Natural killer cell (primary cell): ENCODE measurements around the gene LYPD6B. TPM values are rescaled to one million over a fixed set of nuclear protein-coding genes. Genes with fewer than 3 reads are reported as not detected.

Experiments used
- ATAC-seq, 3 donors: fragments of 150-1000 bp in 2 of 3; fragments of 200-7000 bp in 1 of 3; cut with Tn5 transposase; 1 replicate in 1 of 3; 2 replicates in 2 of 3; pipeline ENCODE4 v1.10.0; 2021; ENCODE audit warnings: mild to moderate bottlenecking in 2 of 3, moderate library complexity in 2 of 3
- DNase-seq, 2 donors: peaks; one replicate each; pipeline versions ENCODE4 v3.0.0 to v3.0.0-alpha.2; 2013 to 2021; ENCODE audit warnings: mixed read lengths in 1 of 2
- H3K27ac ChIP-seq: one replicate; pipeline ENCODE4 v1.5.1; 2013; ENCODE audit warnings: mild to moderate bottlenecking, low read length
- H3K27me3 ChIP-seq: one replicate; pipeline ENCODE4 v1.6.1; 2013; ENCODE audit warnings: low read length; ENCODE audit not compliant: control insufficient read depth, insufficient read depth
- H3K36me3 ChIP-seq: one replicate; pipeline ENCODE4 v1.6.1; 2013; ENCODE audit warnings: low read length; ENCODE audit not compliant: control insufficient read depth, insufficient read depth
- H3K4me1 ChIP-seq: one replicate; pipeline ENCODE4 v1.6.1; 2013; ENCODE audit warnings: low read length; ENCODE audit not compliant: control insufficient read depth, insufficient read depth
- H3K4me3 ChIP-seq: one replicate; pipeline ENCODE4 v1.5.1; 2013; ENCODE audit warnings: low read length
- H3K9me3 ChIP-seq: one replicate; pipeline ENCODE4 v1.6.1; 2013; ENCODE audit warnings: low read length; ENCODE audit not compliant: control insufficient read depth, insufficient read depth
- H3K27ac Mint-ChIP-seq, 2 donors: one replicate each; pipeline ENCODE4 v1.8.0; 2022; ENCODE audit warnings: mild to moderate bottlenecking in 2 of 2, mixed read lengths in 2 of 2, moderate library complexity in 1 of 2
- H3K27me3 Mint-ChIP-seq, 2 donors: one replicate each; pipeline ENCODE4 v1.8.0; 2022; ENCODE audit warnings: low read depth in 2 of 2, mixed read lengths in 2 of 2
- H3K36me3 Mint-ChIP-seq: one replicate; pipeline ENCODE4 v1.8.0; 2022; ENCODE audit warnings: mixed read lengths
- H3K4me1 Mint-ChIP-seq, 2 donors: one replicate each; pipeline ENCODE4 v1.8.0; 2022; ENCODE audit warnings: mixed read lengths in 2 of 2
- H3K4me3 Mint-ChIP-seq: one replicate; pipeline ENCODE4 v1.8.0; 2022; ENCODE audit warnings: mild to moderate bottlenecking, moderate library complexity, mixed read lengths
- H3K9me3 Mint-ChIP-seq, 2 donors: one replicate each; pipeline ENCODE4 v1.8.0; 2022; ENCODE audit warnings: mixed read lengths in 2 of 2
- WGBS: methylation state at CpG from one replicate; pipeline ENCODE4 v1.1.7; 2013; ENCODE audit warnings: missing lambda C conversion rate; ENCODE audit not compliant: insufficient coverage; 5-methylcytosine and 5-hydroxymethylcytosine counted together
- intact Hi-C: fragments of 100-400 bp; cut with micrococcal nuclease; formaldehyde crosslinking; loops from one replicate; pipeline ENCODE4 v1.14.2; 2022
- total RNA-seq, 4 donors: library from RNA; stranded (reverse); fragments of 120-200 nt in 1 of 4; gene quantifications; one replicate each; pipeline versions ENCODE4 v1.2.3 to v1.2.4, GENCODE V29; 2013 to 2022
- TF ChIP-seq, protein P1 (sequence below): fragments of 200-600 bp; IDR thresholded peaks from one replicate; pipeline ENCODE4 v1.8.0; 2022; ENCODE audit warnings: antibody characterized with exemption

Gene LYPD6B
- total RNA-seq, 3 donors from 2014 or later (not counting 1 experiment from before 2014, with no cell fraction given) = not detected

DNA sequence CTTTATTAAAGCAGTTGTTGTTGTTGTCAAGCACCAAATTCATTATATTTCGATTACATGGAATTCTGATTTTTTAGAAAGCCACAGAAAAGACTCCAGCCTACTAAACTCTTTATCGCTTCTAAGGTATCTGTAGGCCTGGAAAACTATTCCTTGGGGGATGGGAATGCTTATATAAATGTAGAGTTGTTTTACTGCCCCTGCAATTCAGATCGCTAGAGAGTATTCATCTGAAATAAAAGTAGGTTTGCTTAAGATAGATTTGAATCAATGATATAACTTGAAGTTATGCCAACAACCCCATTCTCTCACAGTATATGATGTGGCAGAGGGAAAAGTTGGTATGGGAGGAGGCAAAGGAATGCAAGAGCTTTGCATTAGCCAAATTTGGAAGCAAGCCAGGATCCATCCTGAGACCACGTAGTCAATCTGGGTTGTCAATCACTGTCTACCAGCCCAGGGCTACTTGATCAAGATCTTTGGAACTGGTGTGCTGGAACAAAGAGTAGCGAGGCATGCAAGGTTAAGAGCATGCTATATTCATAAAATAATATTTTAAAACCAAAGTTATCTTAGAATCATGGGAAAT lies 95.9 kb downstream of the LYPD6B start:
- Mint-ChIP-seq H3K27ac (no peak overlapping the region), H3K9me3 (peaks cover 0 to 2% of the 10 kb centered on the region in 2 donors), H3K4me3 (no peak overlapping the region), H3K27me3 (peaks cover 0 to 6% of the 10 kb centered on the region in 2 donors), H3K4me1 (no peaks in the 10 kb centered on the region), H3K36me3 (no peaks in the 10 kb centered on the region)
- no peak overlapping the region for H3K27ac ChIP-seq
- H3K4me1 ChIP-seq = no peaks in the 10 kb centered on the region
- no peaks in the 10 kb centered on the region for H3K9me3 ChIP-seq
- TF ChIP-seq, protein P1, sequence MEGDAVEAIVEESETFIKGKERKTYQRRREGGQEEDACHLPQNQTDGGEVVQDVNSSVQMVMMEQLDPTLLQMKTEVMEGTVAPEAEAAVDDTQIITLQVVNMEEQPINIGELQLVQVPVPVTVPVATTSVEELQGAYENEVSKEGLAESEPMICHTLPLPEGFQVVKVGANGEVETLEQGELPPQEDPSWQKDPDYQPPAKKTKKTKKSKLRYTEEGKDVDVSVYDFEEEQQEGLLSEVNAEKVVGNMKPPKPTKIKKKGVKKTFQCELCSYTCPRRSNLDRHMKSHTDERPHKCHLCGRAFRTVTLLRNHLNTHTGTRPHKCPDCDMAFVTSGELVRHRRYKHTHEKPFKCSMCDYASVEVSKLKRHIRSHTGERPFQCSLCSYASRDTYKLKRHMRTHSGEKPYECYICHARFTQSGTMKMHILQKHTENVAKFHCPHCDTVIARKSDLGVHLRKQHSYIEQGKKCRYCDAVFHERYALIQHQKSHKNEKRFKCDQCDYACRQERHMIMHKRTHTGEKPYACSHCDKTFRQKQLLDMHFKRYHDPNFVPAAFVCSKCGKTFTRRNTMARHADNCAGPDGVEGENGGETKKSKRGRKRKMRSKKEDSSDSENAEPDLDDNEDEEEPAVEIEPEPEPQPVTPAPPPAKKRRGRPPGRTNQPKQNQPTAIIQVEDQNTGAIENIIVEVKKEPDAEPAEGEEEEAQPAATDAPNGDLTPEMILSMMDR = no peak
- no peak overlapping the region for H3K4me3 ChIP-seq
- no peaks in the 10 kb centered on the region for H3K36me3 ChIP-seq
- H3K27me3 ChIP-seq = no peaks in the 10 kb centered on the region
- DNase-seq = no peak
- intact Hi-C loops = no loop called here
- no peak for ATAC-seq
- 91% methylated on average over 2 of the region's 5 CpGs for WGBS

DNA sequence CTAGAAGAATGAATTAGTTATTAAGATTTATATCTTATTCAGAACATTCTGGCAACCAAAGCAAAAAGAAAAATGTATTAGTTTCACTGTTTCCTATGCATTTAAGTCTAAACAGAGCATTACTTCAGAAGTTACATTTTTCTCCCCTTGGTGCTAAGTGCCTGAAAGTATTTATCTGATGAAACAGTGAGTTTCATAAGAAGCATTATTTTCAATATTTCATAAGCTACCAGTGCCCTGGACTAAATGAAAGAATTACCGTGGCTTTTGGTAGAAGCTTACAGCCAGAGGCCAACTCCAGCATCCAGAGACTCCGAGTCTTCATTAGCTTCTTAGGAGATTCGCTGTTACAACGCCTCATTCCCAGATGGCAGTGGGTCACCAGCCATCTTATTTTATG lies 97.6 kb downstream of the LYPD6B start:
- H3K27ac ChIP-seq = no peak overlapping the region
- no peak overlapping the region for H3K4me3 ChIP-seq
- ATAC-seq = no peak
- TF ChIP-seq, protein P1 = no peak
- Mint-ChIP-seq H3K27ac (no peak overlapping the region), H3K9me3 (peaks cover 0 to 2% of the 10 kb centered on the region in 2 donors), H3K4me1 (no peaks in the 10 kb centered on the region), H3K36me3 (no peaks in the 10 kb centered on the region), H3K4me3 (no peak overlapping the region), H3K27me3 (peaks cover 0 to 6% of the 10 kb centered on the region in 2 donors)
- H3K36me3 ChIP-seq = no peaks in the 10 kb centered on the region
- H3K27me3 ChIP-seq = no peaks in the 10 kb centered on the region
- WGBS = 90% methylated on average over 4 of the region's 4 CpGs
- H3K4me1 ChIP-seq = no peaks in the 10 kb centered on the region
- intact Hi-C loops = no loop called here
- no peak for DNase-seq
- no peaks in the 10 kb centered on the region for H3K9me3 ChIP-seq

DNA sequence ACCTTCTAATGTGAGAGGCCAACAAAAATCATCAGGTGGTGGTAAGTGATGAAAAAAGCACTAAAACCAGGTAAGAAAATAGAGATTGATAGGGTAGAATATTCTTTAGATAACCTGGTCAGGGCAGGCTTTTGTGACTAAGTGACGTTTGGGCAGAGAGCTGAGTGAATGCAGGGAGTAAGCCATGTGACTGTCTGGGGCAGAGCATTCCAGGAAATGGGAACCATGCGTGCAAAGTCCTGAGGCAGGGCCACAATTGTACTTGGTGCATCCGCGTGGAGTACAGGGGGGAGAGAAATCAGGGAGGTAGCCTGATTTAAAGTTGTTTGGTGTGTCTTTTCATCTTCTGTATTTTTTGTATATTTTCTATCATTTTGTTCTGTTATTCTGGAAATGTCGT lies 102.5 kb downstream of the LYPD6B start:
- H3K27me3 ChIP-seq = no peaks in the 10 kb centered on the region
- Mint-ChIP-seq H3K4me1 (no peaks in the 10 kb centered on the region), H3K4me3 (no peak overlapping the region), H3K27ac (no peak overlapping the region), H3K36me3 (no peaks in the 10 kb centered on the region), H3K27me3 (peaks cover 0 to 4% of the 10 kb centered on the region in 2 donors), H3K9me3 (peaks cover 0 to 1% of the 10 kb centered on the region in 2 donors)
- TF ChIP-seq, protein P1 = no peak
- WGBS = 83% methylated on average over 5 of the region's 5 CpGs
- H3K4me3 ChIP-seq = no peak overlapping the region
- ATAC-seq (no peak), DNase-seq (no peak)
- H3K27ac ChIP-seq = no peak overlapping the region
- H3K4me1 ChIP-seq = no peaks in the 10 kb centered on the region
- no peaks in the 10 kb centered on the region for H3K36me3 ChIP-seq
- intact Hi-C loops = no loop called here
- H3K9me3 ChIP-seq = no peaks in the 10 kb centered on the region

DNA sequence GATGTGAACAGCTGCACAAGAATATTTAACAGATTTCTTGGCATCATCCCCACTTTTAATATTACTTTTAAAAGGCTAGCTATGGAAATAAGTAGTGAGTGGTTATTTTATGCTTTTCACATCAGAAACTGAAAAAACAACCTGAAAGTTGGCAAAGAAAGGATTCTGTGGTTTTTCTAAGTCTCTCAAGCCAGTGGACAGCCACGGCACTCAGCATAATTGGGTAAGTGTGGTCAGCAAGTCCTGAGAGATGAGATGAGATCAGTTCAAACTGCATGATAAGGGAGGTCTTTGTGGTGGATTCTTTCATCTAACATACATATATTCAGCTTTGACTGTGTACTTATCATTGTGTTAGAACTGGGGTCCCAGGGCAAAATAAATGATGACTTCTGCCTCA lies 105.2 kb downstream of the LYPD6B start:
- no peak for ATAC-seq
- H3K36me3 ChIP-seq = no peaks in the 10 kb centered on the region
- Mint-ChIP-seq H3K4me1 (no peaks in the 10 kb centered on the region), H3K36me3 (no peaks in the 10 kb centered on the region), H3K4me3 (no peak overlapping the region), H3K27ac (no peak overlapping the region), H3K9me3 (peaks cover 0 to 2% of the 10 kb centered on the region in 2 donors), H3K27me3 (peaks cover 0 to 6% of the 10 kb centered on the region in 2 donors)
- TF ChIP-seq, protein P1 = no peak
- no peak overlapping the region for H3K27ac ChIP-seq
- no peaks in the 10 kb centered on the region for H3K9me3 ChIP-seq
- WGBS = 37% methylated on average over 1 of the region's 1 CpG
- H3K4me3 ChIP-seq = no peak overlapping the region
- H3K4me1 ChIP-seq = no peaks in the 10 kb centered on the region
- DNase-seq = no peak
- intact Hi-C loops = no loop called here
- H3K27me3 ChIP-seq = no peaks in the 10 kb centered on the region
